ENCODE results near the gene GRID2.

- TF ChIP-seq CTCF (IDR thresholded peaks at IDR 0.05) = no peak
- TF ChIP-seq POLR2A (IDR thresholded peaks at IDR 0.05) = no peak
- no peak for TF ChIP-seq POLR2AphosphoS5 (IDR thresholded peaks at IDR 0.05)
These were observed 225.7 kb downstream of the GRID2 start for GRCh38 chr4:92529510-92529909.

Measured in breast epithelium (tissue), 3 donors.